ENCODE results near the gene MCF2L. TPM values are rescaled to one million over a fixed set of nuclear protein-coding genes. Genes with fewer than 3 reads are reported as not detected.

Gene MCF2L
- total and polyA plus RNA-seq, 2 experiments from 2014 or later: 4.8 to 25.6 TPM

GRCh38 chr13:113064000-113064533 lies 95.1 kb downstream of the MCF2L start (continued):
- TF ChIP-seq ZNF331 (CRISPR knock-in tag; IDR thresholded peaks at IDR 0.05; ENCODE audit: low read depth): no peak
- TF ChIP-seq EZH2 (IDR thresholded peaks at IDR 0.05; ENCODE audit: low read depth, unreplicated experiment): no peak
- TF ChIP-seq, protein P1, sequence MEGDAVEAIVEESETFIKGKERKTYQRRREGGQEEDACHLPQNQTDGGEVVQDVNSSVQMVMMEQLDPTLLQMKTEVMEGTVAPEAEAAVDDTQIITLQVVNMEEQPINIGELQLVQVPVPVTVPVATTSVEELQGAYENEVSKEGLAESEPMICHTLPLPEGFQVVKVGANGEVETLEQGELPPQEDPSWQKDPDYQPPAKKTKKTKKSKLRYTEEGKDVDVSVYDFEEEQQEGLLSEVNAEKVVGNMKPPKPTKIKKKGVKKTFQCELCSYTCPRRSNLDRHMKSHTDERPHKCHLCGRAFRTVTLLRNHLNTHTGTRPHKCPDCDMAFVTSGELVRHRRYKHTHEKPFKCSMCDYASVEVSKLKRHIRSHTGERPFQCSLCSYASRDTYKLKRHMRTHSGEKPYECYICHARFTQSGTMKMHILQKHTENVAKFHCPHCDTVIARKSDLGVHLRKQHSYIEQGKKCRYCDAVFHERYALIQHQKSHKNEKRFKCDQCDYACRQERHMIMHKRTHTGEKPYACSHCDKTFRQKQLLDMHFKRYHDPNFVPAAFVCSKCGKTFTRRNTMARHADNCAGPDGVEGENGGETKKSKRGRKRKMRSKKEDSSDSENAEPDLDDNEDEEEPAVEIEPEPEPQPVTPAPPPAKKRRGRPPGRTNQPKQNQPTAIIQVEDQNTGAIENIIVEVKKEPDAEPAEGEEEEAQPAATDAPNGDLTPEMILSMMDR (conservative IDR thresholded peaks at IDR 0.05; ENCODE audit: low read depth in 2 of 2): no peak
- TF ChIP-seq, protein P2, sequence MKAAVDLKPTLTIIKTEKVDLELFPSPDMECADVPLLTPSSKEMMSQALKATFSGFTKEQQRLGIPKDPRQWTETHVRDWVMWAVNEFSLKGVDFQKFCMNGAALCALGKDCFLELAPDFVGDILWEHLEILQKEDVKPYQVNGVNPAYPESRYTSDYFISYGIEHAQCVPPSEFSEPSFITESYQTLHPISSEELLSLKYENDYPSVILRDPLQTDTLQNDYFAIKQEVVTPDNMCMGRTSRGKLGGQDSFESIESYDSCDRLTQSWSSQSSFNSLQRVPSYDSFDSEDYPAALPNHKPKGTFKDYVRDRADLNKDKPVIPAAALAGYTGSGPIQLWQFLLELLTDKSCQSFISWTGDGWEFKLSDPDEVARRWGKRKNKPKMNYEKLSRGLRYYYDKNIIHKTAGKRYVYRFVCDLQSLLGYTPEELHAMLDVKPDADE (IDR thresholded peaks at IDR 0.05): no peak

DNA sequence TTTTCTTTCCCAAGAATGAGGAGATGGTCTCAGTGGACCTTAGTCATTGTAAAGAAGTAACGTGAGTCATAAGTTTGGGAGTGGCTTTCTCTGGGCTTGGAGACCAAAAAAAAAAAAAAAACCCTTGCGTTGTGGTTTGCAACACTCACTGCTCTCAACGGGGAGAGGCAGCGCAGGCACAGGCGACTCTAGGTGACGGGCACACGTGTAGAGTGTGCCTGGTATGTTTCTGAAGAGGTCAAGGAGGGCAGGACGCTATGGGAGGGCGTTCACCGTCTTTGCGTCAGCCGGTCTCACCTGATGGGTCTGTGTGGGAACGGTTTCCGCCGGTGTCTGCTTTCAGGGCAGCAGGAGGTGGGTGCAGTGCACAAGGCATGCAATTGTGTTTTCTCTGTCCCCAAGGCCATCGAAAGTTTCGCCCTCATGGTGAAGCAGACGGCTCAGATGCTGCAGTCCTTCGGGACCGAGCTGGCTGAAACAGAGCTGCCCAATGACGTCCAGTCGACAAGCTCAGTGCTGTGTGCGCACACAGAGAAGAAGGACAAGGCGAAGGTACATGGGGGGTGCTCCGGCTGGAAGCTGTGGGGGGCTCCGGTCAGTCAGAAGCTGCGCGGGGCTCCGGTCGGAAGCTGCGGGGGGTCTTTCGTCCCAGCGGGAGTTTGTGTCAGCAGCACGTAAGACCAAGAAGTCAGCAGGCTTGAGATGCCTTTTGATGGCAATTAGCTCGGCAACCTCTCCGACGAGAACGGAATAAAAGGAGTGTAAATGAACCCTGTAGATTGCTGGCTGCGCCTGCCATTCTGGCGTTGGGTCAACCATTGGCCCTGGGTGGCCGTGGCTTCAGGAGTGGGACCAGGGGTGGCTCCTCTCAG lies 95.8 kb downstream of the MCF2L start:
- Histone ChIP-seq H3K4me1 (ENCODE audit: insufficient read depth) (no peaks in the 10 kb centered on the region), H3F3A (replicated peaks; ENCODE audit: low read depth) (no peaks in the 10 kb centered on the region), H2AFZ (no peak overlapping the region), H3K79me2 (replicated peaks; ENCODE audit: insufficient read depth) (no peaks in the 10 kb centered on the region), H3K9me2 (ENCODE audit: insufficient read depth) (no peaks in the 10 kb centered on the region), H4K20me1 (replicated peaks; ENCODE audit: insufficient read depth) (no peaks in the 10 kb centered on the region), H3K4me2 (no peak overlapping the region), H3K4me3 (no peak overlapping the region), H3K27me3 (ENCODE audit: insufficient read depth) (no peaks in the 10 kb centered on the region), H3K27ac (ENCODE audit: low read depth) (no peak overlapping the region), H3K36me3 (ENCODE audit: insufficient read depth) (no peaks in the 10 kb centered on the region)
- H3K4me1 Mint-ChIP-seq: peaks cover 3% of the 10 kb centered on the region; the same call in 2 of the 3 replicates
- H3K9me3 Mint-ChIP-seq: no peaks in the 10 kb centered on the region
- H3K36me3 Mint-ChIP-seq (ENCODE audit: low read depth): no peaks in the 10 kb centered on the region; the same call in 2 of the 3 replicates
- DNase-seq (ENCODE audit: low spot score) (no peak), ATAC-seq (no peak)
- H3K27ac Mint-ChIP-seq: peak overlapping the region; percentile 61; the same call in 1 of the 2 replicates
- no peak overlapping the region for H3K4me3 Mint-ChIP-seq
- peaks cover 11% of the 10 kb centered on the region for H3K27me3 Mint-ChIP-seq (ENCODE audit: insufficient read depth, low read depth, poor library complexity)
- TF ChIP-seq POLR2AphosphoS5 (IDR thresholded peaks at IDR 0.05; ENCODE audit: low read depth) (no peak), EZH2 (IDR thresholded peaks at IDR 0.05; ENCODE audit: low read depth, unreplicated experiment) (no peak), CREB1 (CRISPR knock-in tag; IDR thresholded peaks at IDR 0.05; ENCODE audit: low read depth) (no peak), JUNB (IDR thresholded peaks at IDR 0.05; ENCODE audit: unreplicated experiment) (no peak), NANOG (IDR thresholded peaks at IDR 0.05; ENCODE audit: borderline replicate concordance) (no peak), REST (IDR thresholded peaks at IDR 0.05; ENCODE audit: unreplicated experiment) (no peak)
- TF ChIP-seq, protein P1 (conservative IDR thresholded peaks at IDR 0.05; ENCODE audit: low read depth in 2 of 2): no peak
- TF ChIP-seq, protein P2 (IDR thresholded peaks at IDR 0.05): no peak
